ENCODE measurements around the gene TIMM8B. TPM values are rescaled to one million over a fixed set of nuclear protein-coding genes. Genes with fewer than 3 reads are reported as not detected.

TIMM8B gene
- total and polyA plus RNA-seq, 9 of the 15 experiments (the other 6 are each of a cell fraction or from before 2014, with no cell fraction given) = 95.8 to 338 (median 145) TPM

GRCh38 chr11:112097734-112098528 is 11.4 kb upstream of the TIMM8B start (continued):
- TF ChIP-seq TEAD2 (tag; IDR thresholded peaks at IDR 0.05) = no peak
- no peak for TF ChIP-seq TCFL5 (CRISPR knock-in tag; conservative IDR thresholded peaks at IDR 0.05)
- no peak for TF ChIP-seq HSF4 (CRISPR knock-in tag; IDR thresholded peaks at IDR 0.05; ENCODE audit: borderline replicate concordance)
- no peak for TF ChIP-seq TSHZ1 (CRISPR knock-in tag; IDR thresholded peaks at IDR 0.05)
- peak; percentile 94 for TF ChIP-seq CTBP1 (IDR thresholded peaks at IDR 0.05; ENCODE audit: borderline replicate concordance)
- TF ChIP-seq SP1 (CRISPR knock-in tag; IDR thresholded peaks at IDR 0.05) = no peak
- TF ChIP-seq NR0B1 (IDR thresholded peaks at IDR 0.05; ENCODE audit: partially characterized antibody) = no peak
- no peak for TF ChIP-seq RREB1 (CRISPR knock-in tag; IDR thresholded peaks at IDR 0.05)
- no peak for TF ChIP-seq E2F4 (CRISPR knock-in tag; IDR thresholded peaks at IDR 0.05; ENCODE audit: low read depth)
- no peak for TF ChIP-seq U2AF2 (optimal IDR thresholded peaks at IDR 0.05; ENCODE audit: low read depth, low read length)
- TF ChIP-seq ZC3H8 (IDR thresholded peaks at IDR 0.05) = no peak
- TF ChIP-seq HMG20A (CRISPR knock-in tag; conservative IDR thresholded peaks at IDR 0.05) = no peak
- no peak for TF ChIP-seq ZNF76 (CRISPR knock-in tag; IDR thresholded peaks at IDR 0.05; ENCODE audit: borderline replicate concordance)
- TF ChIP-seq LARP7 (IDR thresholded peaks at IDR 0.05) = no peak
- TF ChIP-seq ZNF384 (IDR thresholded peaks at IDR 0.05; ENCODE audit: low read depth, low read length) = peak; percentile 42; the same call in 1 of the 2 replicates
